ENCODE measurements around the gene PICK1.

- TF ChIP-seq, protein P1, sequence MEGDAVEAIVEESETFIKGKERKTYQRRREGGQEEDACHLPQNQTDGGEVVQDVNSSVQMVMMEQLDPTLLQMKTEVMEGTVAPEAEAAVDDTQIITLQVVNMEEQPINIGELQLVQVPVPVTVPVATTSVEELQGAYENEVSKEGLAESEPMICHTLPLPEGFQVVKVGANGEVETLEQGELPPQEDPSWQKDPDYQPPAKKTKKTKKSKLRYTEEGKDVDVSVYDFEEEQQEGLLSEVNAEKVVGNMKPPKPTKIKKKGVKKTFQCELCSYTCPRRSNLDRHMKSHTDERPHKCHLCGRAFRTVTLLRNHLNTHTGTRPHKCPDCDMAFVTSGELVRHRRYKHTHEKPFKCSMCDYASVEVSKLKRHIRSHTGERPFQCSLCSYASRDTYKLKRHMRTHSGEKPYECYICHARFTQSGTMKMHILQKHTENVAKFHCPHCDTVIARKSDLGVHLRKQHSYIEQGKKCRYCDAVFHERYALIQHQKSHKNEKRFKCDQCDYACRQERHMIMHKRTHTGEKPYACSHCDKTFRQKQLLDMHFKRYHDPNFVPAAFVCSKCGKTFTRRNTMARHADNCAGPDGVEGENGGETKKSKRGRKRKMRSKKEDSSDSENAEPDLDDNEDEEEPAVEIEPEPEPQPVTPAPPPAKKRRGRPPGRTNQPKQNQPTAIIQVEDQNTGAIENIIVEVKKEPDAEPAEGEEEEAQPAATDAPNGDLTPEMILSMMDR (conservative IDR thresholded peaks at IDR 0.05; ENCODE audit: low read depth, low read length) = no peak
- TF ChIP-seq EZH2 (IDR thresholded peaks at IDR 0.05; ENCODE audit: borderline replicate concordance, low read depth, low read length, poor library complexity, severe bottlenecking) = no peak
These were observed 54.7 kb downstream of the PICK1 start for GRCh38 chr22:38111925-38112355.

Data from A673 (cell line).